Heart left ventricle (tissue), 13 donors: ENCODE measurements around the gene BCAR3.

ENCODE experiments used
- CTCF ChIP-seq, 12 donors: fragments of 200-600 bp; sonication (generic) in 4 of 12; IDR thresholded peaks; one replicate each; pipeline versions ENCODE4 v1.5.0 to v1.8.0; 2018 to 2022; ENCODE audit warnings: antibody characterized with exemption in 12 of 12, mild to moderate bottlenecking in 5 of 12
- POLR2A ChIP-seq, 2 donors: fragments of 450-650 bp; IDR thresholded peaks; one replicate each; pipeline ENCODE4 v1.6.1; 2017; ENCODE audit warnings: antibody characterized with exemption in 2 of 2, mild to moderate bottlenecking in 2 of 2, moderate library complexity in 2 of 2
- donor health status: ischemic (EF 13 %, LVEDD 7.1; RV severe dilation, severe dysfunction).
- donor health status: DM: no; HTN: yes; CAD: no.
- donor health status: DM: no; HTN: no; CAD: no.
- donor health status: ischemic (EF 25% LVEDD 6.9; RV normal size, moderate dysfunction).
- donor health status: ischemic (EF 25% LVEDD 5.7; RV mildly dilated, moderate dysfunction).
- donor health status: ischemic (EF 35%, LVEDD 5.7; RV mildly dilated, moderate dysfunction).
- donor health status: nonischemic (EF 11% LVEDD 7.7; RV severe dilation, severe dysfunction).
- donor health status: DM: yes; HTN: yes; CAD: no.
- donor health status: PGD.
- donor health status: ischemic (EF 29% LVEDD 5.4; RV normal size, mild dysfunction).
- donor health status: nonischemic (EF 23%, LVEDD 6.1; RV moderate dilation, normal function).

DNA sequence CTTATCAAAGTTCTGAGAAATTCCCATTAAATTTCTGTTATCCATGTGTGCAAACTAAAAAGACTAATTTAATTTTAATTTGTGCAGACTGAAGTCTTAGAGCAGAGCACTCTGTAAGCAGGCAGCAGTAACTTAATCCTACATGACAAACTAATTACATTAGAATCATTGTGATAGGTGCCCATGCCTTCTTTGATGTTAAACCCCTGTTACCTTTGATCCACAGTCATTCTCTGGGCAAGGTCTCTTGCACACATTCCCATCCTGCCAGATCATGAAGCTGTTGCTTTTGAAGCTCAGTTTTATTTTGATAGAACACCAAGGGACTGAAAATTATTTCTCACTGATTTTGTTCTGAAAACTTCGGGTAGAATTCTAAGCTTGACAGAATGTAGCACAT is 77.2 kb downstream of the BCAR3 start:
- TF ChIP-seq CTCF (IDR thresholded peaks at IDR 0.05) (no peak), POLR2A (IDR thresholded peaks at IDR 0.05) (no peak)
